NCI-H1694 (cell line): ENCODE data around the gene CDY2A.
"Not testable (repeated sequence)": the region's sequence is repeated elsewhere in the genome, so short reads cannot be mapped to it uniquely, and the experiment has no call there.

Source experiments
- DNase-seq: peaks from one replicate; lab custom pipeline; 2025; lab: John Stamatoyannopoulos, UW

The CDY2A gene, protein sequence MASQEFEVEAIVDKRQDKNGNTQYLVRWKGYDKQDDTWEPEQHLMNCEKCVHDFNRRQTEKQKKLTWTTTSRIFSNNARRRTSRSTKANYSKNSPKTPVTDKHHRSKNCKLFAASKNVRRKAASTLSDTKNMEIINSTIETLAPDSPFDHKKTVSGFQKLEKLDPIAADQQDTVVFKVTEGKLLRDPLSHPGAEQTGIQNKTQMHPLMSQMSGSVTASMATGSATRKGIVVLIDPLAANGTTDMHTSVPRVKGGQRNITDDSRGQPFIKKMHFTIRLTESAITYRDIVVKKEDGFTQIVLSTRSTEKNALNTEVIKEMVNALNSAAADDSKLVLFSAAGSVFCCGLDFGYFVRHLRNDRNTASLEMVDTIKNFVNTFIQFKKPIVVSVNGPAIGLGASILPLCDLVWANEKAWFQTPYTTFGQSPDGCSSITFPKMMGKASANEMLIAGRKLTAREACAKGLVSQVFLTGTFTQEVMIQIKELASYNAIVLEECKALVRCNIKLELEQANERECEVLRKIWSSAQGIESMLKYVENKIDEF

DNA sequence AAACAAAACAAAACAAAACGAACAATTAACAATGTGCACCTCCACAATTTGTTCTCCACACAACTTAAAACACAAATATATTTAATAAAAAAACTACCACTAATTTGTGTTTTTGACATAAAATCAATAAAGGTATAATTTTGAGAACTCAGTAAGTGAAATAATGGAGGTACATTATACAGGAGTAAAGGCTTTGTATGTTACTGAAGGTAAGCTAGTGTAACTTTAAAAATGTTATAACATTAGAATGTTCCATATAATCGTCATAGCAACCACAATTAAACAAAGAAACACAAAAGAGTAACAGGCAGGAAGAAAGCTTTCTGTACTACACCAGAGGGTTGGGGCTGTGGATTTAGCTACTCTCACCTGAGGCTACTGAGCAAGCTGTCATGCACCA is at the start of gene CDY2A:
Gene CDY2A (plus strand): TSS at position 301 of the 400 bp plus-strand sequence. CDS start 328 bp downstream, outside the sequence.
- not testable (repeated sequence) for DNase-seq

DNA sequence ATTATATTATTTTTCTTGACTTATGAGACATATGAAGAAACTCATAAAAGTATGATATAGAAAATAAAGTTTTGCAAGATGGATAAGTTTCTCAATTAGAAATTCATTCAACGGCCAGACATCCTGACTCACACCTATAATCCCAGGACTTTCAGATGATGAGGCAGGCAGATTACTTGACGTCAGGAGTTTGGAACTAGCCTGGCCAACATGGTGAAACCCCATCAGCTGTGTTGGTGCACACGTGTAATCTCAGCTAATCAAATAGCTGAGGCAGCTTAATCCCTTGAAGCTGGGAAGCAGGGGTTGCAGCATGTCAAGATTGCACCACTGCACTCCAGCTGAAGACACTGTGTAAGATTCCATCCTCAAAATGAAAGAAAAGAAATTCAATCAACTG is 28.0 kb upstream of the CDY2A start:
- not testable (repeated sequence) for DNase-seq

DNA sequence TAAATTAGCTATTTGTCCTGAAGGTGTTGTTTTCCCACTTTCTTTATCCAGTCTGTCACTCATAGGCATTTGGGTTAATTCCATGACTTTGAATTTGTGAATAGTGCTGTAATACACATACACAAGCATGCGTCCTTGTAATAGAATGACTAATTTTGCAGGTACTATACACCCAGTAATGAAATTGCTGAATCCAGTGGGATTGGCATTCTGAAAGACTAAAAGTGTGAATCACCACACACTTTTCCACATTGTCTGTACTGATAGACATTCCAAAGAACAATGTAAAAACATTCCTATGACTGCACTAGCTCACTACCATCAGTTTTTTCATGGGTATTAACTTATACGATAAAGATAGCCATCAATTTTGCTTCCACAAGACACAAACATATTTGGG is 27.3 kb upstream of the CDY2A start:
- DNase-seq = not testable (repeated sequence)

DNA sequence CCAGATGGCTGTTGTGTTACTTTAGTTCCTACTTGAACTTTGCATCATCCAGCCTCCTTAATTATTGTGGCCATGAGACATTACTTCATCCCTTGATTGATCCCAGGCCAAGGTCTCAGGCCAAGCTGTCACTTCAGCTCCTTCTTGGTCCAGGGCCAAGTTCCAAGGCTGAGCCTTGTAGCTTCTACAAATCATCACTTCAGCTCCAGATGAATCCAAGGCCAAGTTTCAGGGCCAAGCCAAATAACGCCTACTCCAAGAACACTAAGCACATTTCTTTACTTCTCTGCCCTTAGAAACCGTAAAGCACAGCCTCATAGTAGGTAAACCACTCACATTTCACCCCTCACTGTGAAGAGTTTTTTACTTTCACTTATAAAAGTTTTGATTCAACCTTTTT is 1.7 kb upstream of the CDY2A start:
- DNase-seq = not testable (repeated sequence)

DNA sequence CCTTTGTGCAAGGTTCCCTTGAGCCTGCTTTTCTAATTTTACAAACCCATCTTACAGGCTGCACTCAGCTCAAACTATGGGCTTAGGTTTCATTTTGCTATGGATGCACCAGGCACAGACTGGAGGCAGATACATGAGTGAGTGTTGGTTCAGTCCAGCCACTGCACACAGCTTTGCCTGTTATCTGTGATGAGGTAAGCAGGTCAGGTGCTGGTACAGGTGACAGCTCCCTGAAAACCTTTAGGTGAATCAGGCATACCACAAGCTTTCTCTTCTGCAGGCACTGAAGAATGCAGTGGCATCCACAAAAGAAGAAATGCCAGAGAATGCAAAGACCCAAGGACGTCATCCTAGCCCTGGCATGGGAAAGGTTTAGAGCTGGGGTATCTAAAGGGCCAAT is 3.3 kb downstream of the CDY2A start:
- DNase-seq = not testable (repeated sequence)

DNA sequence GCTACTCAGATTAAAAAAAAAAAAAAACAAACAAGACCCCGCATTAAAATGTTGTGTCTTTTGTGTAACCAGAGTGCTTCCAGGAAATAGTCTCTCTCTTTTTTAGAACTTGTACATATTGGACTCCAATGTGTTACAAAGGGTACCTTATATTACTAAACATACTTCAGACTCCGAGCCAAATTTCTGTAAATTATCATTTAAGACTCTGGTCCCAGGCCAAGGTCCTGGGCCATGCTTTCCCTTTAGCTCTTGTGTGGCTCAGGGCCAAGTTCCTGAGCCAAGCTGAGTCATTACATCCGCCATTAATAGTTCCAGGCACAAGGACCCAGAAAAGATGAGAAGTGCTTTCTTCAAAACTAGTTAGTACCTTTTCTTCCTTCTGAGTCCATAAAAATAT is 4.6 kb downstream of the CDY2A start:
- not testable (repeated sequence) for DNase-seq

DNA sequence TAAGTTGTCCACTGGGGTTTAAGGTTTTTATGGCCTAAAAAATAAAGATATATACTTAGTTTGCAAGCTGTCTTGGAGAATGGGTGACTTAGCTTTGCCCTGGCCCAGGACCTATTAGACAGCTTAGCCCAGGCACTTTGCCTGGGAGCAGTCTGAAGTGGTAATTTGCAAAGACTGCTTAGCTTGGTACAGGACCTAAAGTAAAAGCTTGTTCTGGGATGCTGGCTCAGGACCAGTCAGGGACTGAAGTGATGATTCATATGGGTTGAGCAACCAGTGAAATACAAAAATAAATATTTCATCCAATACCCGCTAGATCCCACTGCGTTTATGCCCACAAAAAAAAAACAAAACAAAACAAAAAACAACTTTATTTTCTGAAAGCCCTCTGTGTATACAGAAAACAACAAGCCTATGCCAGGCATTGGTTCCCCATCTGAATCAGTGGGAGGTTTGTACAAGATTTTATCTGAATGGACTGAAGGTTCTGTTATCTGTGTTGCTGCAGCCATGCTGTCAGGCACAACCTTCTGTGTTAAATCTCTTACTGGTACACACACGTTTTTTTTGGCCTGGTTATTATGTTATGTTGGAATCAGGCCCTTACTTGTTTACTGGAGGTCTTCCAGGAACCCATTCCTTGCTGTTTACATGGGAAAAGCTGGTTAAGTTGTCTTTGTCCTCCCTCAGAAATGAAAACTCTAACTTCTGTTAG is 8.7 kb downstream of the CDY2A start:
- not testable (repeated sequence) for DNase-seq

DNA sequence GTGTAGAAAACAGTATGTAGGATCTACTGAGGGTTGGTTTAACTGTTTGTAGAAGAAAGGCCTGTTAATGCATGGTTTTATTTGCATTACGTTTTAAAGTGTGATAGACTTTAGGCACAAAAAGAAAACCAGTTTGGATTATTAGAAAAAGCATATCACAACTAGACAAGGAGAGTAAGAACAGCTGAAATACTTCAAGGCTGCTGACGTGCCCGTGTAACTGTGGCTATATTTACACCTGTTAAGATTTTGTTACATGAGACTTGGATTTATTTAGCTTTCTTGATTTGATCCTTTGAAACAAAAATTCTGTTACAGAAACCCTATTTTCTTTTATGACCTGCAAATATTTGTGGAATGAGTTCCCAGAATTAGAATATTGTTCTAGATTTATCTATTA is 9.3 kb downstream of the CDY2A start:
- DNase-seq = not testable (repeated sequence)

DNA sequence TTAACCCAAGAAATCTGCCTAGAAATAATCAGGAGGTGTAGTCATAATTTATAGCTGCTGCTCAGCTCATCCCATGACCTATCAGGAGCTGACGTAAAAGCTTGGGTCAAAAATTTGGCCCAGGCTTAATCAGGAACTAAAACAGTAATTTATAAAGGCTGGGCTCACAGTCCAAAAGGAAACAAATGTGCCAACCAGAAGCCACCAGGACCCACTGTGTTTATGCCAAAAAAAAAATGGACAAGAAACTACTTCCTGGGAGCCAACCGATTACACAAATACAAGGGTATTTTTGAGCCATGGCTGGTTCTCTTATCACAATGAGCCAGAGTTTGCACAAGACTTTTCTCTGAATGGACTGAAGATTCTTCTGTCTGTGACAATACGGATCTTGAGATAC is 19.4 kb downstream of the CDY2A start:
- not testable (repeated sequence) for DNase-seq

DNA sequence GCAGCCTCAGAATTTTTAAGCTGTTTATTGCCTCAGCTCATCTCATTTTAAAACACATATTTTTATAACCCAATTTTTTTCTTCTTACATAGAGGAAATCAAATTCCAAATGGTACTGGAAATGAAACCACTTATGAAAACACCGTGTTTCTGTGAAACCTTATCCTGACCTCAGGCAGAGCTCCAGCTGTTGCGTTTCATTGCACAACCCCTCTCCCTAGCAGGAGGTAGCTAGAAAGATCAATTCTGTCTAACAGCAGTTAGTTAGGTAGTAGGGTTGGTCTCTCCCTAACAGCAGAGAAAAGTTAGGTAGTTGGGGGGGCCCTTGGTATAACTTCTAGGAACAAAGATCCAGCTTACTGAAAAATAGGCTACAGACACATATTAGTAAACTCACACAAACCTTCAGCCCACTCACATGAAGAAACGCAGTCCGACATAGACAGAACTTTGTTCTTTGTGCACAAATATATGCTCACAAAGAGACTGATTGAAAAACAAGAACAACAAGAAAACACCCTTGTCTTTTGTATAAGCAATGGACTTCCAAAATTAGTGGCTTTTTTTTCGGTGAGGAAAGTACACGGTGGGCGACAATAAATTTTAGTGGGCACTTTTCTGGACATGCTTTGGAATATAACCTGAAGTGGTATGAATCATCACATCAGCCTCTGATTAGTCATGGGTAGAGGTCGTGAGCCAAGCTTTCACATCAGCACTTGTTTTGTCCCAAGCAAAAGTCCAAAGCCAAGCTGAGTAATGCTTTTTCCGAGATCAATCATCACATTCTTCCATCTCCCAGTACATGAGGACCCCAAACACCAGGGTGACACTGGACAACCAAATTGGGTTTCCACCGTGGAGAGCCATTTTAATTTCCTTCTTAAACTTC is 22.8 kb downstream of the CDY2A start:
- not testable (repeated sequence) for DNase-seq

DNA sequence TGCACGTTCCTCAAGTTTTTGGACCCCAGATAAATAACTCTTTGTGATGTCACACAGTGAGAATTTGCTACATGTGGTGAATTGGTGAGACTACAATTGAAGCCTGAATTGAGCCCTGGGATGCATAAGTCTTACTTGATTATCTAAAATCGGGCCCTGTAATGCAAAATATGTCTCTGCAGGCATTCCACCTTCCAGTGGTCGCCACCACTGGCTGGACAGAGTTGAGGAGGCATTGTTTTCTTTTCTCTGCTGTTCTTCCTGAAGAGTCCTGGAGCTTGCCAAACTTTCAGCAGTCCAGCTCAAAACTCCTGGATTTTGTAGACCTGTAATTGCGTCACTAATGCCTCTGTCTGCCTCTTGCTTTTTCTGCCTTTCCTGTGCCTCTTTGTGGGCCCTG is 23.5 kb downstream of the CDY2A start:
- DNase-seq = not testable (repeated sequence)

DNA sequence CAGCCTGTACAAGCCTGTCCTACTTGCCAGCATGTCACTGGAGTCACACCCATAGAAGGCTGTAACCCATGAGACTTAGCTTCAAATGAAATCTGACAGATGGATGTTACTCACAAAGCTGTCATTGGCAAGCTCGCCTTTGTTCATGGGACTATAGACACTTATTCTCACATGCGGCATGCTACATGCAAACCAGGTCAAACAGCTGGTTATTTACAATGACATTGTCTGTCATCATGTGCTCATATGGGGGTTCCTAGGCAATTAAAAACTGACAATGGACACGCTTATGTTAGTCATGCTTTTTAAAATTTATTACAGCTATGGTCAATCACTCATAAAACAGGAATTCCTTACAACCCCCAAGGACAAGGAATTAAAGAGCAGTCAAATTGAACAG is 30.9 kb downstream of the CDY2A start:
- not testable (repeated sequence) for DNase-seq

DNA sequence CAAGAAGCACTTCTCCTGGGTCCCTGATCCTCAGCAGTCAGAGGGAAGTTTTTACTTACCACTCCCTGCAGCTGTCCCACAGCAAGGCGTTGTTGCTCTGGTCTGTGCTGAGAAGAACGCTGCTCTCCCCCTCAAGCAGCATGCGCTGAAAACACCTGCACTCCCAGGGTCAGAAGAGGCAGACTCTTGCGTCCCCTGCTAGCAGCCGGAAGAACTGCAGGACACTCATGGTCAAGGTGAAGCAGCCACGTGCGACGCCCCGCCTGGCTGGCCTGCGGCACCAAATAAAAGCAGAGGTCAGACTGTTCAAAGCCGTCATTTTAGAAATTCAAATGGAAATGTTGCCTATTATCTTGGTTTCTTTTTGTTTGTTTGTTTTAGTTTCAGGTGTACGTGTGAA is 47.9 kb downstream of the CDY2A start:
- not testable (repeated sequence) for DNase-seq
